HG03025 (cell line): ENCODE data around the gene COPS7A.
A peak's percentile ranks its signal among the peaks of the same experiment; 100 is the strongest.

ENCODE experiments used
- ATAC-seq: cut with Tn5 transposase; IDR thresholded peaks from one replicate; pipeline ENCODE4 v1.9.1; 2021; ENCODE audit warnings: mild to moderate bottlenecking, moderate library complexity; ENCODE audit not compliant: unreplicated experiment, low FRiP score

Gene COPS7A, protein sequence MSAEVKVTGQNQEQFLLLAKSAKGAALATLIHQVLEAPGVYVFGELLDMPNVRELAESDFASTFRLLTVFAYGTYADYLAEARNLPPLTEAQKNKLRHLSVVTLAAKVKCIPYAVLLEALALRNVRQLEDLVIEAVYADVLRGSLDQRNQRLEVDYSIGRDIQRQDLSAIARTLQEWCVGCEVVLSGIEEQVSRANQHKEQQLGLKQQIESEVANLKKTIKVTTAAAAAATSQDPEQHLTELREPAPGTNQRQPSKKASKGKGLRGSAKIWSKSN

DNA sequence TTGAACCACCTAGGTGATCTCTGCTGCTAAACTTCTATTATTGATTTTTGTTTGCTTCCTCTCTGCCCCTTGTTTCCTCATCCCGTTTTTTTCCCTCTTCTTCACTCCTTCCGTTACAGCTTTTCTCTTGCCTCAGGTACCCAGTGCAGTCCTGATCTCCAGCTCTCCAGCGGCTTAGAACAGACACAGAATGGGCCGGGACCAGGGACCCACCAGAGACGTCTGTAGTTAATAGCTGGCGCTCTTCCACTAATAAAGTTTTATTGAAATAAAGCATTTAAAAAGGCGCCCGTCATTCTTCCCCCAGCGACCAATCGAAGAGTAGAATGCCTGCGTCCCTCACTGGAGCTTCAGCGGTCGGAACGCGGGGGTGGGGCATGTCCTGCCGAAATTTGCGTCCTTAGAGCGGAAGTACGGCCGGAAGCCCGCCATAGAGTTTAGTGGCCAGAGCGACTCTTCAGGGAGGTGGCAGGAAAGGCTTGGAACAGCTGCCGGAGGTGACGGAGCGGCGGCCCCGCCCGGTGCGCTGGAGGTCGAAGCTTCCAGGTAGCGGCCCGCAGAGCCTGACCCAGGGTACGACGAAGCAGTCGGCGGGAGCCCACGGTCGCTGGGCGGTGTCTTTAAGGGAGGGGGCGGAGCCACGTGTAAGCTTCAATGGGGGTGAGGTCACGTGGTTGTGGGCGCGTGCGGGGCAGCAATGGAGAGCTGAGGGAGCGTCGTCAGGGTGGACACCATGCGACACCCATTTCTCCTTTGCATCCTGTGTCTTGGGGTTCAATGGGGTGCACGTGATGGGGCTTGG, at the start of gene COPS7A:
Gene COPS7A (plus strand): TSS at position 440 of the 802 bp plus-strand sequence. CDS start 611 bp downstream, outside the sequence.
- ATAC-seq = peak; percentile 93

DNA sequence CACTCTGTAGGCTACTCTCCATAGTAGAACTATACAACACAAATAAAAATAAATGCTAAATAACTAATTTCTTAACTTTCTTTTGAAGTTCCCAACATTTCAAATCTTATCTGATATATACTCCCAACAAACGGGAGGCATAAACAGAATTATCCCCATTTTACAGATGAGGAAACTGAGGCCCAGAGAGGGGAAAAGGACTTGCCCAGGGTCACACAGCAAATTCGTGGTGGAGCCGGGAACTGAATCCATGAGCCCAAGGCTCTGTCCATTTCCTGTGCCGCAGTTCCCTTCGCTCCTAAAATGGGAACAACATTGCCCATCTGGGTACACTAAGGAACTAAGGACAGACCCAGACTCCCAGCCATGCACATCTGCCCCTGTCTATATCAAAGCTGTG, 46.9 kb upstream of the COPS7A start:
- no peak for ATAC-seq

DNA sequence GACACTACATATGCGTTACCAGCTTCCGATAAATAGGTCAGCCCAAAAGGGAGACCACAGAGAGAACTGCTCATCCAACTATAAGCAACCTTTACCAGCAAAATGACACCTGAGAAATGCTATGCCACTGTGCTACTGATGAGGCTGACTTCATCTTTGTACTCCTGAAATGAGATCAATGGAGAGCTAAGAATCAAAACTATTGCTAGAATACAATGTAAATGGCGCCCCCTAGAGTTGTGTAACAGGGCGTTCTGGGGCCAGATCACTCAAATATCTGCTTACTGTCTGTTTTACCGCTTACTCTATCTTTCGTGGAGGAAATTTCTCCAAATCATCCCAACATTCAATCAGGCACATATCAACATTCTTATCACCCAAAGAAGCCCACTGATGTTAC, 39.2 kb upstream of the COPS7A start:
- no peak for ATAC-seq

DNA sequence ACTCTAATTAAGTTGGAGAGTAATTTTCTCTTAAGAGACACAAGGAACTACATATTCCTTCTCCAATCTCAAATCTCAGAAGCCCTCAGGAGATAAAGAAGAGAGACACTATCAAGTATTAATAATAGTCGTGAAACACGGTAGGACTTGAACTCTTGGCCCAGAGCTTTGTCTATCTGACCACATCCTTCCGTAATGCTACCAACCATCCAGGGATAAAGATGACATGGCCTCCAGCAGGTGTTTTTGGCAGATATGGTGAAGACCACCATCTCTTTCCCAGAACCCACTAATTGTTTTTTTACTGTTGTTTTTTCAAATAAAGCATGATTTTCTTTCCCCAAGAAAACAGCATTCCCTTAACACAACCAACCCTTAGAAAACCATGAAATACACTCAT, 38.0 kb upstream of the COPS7A start:
- ATAC-seq = no peak

DNA sequence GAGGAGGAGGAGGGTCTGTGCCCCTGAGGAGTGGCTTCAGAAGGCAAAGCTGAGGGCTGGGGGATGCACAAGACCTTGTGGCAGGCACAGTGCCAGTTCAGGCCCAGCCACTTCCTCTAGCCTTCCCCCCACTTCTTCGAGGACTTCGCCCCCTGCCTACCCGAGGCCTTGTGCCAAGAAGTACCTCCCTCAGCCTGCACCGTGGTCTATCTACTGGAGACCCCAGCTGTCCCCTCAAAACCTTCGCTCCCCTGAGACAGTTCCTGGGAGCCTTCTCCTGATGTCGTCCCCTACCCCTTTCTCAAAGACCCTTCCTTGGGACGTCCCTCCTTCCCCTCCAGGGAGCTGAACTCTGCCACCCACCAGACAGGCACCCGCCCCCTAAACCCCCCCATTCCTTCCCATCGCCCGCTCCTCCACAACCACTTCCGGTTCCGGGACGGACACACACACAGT, 35.3 kb upstream of the COPS7A start:
- peak; percentile 1 for ATAC-seq

DNA sequence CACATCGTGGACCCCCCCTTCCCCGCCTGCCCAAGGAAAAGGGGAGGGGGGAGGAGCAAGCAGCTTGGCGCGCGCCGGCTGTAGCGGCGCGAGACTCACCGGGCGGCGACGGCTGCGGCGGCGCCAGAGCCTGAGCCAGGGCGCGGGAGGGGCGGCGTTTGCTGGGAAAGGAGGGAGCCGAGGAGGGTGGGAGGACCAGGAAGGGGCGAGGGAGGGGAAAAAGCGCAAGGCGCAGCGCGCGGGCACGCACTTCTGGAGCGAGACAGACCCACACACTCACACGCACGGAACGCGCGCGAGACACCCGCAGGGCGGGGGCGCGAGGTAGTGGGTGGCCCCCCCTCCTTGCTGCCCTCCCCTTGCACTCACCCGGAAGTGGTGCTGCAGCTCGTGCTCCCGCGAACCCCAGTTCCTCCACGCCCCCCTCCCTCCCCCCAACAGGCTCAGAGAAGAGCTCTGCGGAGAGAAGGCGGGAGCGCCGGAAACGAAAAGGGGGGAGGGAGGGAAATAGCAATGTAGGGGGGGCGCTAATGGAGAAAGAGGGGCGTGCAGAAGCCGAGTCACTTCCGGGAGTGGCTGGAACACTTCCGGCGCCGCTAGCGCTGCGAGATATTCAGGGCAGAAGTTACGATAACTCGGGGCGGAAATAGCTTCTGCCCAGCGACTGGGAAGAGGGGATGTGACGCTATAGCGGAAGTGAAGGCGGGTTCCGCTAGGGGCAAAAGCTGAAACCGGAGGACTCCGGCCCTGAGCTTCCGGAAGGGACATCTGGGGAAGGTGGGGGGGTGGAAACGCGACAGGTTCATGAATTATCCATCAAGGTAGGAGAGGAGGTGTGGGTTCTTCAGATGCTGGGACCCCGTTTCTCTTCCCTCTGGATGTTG, 34.6 kb upstream of the COPS7A start, which contains the start of gene ZNF384:
Gene ZNF384 (minus strand): TSS at position 377 of the 884 bp plus-strand sequence. CDS start 9,855 bp downstream, outside the sequence.
- peak; percentile 88 for ATAC-seq

DNA sequence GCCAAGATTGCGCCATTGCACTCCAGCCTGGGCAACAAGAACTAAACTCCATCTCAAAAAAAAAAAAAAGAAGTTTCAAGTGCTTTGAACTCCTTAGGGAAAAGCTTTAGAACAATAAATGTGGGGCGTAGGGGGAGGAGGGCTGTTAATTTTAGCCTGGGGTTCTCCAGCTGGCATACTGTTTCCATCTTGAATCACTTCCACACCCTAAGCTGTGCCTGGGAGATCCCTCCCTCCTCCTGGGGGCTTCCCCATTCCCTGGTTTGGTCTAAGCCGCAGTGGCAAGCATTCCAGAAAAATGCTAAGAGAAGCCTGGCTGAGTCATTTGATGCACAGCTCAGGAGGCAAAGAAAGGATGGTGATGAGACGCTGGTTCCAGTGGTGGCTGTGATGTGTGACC, 32.4 kb upstream of the COPS7A start:
- ATAC-seq = no peak

DNA sequence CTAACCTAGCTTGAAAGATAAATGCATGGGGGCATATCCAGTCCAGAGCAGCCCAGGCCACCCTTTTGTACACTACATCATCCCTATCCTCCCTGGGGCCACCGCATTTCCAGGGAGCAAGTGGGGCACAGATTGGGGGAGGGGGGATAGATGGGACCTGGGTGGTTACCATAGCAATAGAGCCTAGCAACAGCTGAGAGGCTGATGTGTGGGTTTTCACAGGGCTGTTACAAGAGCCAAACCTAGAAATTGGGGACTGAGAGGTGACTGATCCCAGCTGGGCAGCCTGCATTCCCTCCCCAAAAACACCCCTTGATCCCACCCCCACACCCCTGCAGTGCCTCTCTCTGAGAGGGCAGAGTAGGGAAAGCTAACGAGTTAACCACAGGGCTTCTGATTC, 31.0 kb upstream of the COPS7A start:
- no peak for ATAC-seq

DNA sequence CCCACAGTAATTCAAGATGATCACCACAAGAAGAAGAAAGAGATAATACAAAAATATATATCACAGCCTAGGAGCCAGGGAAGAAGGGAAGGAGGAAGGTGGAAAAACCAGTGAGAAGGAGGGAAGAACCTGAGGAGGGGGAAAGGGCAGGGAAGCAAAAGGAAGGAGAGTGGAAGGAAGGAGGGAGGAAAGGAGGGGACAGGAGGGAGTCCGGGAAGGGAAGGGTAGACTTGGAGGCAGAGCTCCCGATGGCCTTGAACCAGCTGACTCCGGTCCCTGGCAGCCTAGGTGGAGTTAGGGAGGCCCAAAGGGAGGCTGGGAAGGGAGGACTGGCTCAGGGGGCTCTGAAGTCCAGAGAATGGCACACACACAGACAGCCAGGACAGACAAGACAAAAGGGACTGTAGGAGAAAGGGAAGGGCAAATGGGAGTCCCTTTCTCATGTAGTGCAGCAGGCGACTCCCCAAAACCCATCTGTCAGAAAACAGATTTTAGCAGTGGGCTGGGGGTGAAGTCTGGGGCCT, 30.0 kb upstream of the COPS7A start:
- no peak for ATAC-seq

DNA sequence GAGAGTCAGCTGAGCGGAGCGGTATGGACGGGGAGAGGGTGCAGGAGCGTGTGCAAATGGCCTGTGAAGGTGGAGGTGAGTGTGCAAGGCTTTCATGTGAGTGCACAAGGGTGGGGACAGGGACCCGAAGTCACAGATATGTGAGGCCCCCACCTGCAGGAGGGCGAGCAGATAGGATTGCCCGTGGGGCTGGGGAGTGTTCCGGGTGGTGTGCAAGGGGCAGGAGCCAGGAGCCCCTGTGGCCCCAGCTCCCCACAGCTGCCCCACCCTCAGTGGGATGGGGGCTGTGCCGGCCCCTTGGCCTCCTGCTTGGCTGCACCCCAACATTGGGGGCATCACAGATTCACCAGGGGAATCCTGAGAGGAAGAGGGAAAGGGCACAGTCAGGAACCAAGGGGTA, 29.1 kb upstream of the COPS7A start:
- no peak for ATAC-seq

DNA sequence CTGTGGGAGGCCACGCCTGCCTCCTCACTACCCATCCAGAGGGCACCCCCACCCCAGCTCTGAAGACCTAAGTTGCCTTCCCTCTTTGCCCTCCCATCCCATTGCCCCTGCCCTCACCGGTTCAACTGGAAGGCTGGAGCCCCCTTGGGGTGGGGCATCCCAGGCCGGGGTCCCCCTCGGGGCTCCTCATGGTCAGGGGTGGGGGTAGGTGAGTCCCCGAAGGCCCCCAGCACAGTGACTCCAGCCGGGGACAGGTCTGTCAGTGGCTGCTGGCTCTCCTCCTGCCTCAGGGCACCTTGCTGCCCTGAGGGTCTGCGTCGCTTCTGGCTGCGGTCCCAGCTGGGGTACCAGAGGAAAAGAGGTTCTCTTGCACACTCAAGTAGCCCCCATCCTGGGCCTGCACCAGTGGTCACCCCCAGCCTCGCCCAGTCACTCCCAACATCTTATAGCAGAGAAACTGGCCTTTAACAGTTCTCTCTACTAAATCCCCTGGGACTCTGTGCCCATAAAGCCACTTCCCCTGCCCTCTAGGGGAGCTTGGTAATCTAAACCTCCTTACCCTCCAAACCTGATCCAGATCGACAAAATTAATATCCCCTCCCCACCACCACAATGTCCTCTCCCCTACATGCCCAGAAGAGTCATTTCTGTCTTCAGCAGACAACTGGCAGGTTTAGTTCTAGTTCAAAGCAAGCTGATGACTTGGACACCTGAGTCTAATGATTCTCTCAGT, 28.4 kb upstream of the COPS7A start:
- ATAC-seq = no peak

DNA sequence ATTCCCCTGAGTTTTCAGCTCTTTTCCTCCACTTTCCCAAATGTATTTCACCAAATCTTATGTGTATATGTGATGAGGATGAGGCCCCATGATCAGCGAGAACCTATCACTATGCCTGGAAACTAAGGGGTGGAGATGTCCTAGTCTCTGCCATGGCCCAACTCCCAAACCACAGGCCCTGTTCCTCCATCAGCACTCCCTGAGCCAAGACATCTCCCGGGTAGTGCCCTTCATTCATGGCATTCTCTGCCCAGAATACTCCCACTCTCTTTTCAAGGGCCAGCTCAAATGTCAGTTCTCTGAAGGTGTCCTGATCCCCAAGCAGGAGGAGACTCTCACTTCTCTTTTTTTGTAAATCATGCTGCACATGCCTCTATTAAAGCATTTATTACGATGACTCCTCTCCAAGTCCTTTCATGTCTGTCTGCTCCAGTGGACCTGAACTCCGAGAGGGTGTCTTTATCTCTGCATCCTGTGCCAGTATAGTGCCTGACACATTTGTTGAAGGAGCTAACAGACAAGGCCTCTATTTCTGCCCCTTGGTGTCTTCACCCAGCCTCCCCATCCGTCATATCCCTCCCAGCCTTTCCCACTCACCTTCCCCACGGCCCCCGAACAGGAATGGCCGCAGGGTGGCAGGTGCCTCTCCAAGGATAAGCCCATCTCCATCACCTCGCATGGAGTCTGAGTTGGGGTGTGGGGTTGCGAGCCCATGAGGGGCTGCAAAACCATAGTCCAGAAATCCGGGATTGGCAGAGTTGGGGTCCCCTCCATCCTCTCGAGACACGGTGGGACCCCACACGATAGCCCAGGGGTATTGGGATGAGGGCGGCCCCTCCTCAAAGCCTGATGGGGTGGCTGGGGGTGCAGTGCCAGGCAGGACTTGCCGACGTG, 26.9 kb upstream of the COPS7A start:
- ATAC-seq = no peak

DNA sequence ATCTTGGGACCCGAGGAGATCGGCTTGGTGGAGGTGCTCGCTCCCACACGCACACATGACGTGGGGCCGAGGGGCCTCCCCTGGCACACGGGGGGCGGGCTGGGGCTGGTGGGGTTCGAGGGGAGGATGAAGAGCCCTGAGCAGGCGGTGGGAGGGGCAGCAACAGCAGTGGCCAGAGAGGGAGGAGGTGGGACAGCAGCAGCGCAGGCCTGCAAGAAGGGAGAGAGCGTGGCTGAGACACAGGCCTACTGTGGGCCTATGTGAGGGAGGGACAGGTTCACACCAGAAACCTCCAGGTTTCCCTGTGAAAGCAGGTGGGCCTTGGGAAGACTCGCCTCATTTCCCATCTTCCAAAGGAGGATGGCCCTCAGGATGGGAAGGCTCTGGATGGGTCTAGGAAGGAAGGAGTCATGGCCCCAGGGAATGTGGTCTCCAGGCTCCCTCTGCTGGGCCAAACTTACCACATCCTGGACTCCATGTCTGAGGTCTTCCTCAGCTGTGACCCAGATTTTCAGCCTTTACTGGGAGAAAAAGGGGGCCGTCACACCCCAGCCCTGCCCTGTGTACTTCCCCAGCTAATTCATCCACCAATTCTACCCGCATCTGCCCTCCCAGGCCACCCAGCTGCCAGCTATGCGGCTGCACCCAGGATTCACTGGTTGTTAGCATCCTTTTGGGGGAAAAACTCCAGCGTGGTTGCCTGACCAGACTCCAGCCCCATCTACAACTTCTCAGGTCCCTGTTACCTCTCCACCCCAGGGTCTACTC, 26.1 kb upstream of the COPS7A start:
- ATAC-seq = no peak

DNA sequence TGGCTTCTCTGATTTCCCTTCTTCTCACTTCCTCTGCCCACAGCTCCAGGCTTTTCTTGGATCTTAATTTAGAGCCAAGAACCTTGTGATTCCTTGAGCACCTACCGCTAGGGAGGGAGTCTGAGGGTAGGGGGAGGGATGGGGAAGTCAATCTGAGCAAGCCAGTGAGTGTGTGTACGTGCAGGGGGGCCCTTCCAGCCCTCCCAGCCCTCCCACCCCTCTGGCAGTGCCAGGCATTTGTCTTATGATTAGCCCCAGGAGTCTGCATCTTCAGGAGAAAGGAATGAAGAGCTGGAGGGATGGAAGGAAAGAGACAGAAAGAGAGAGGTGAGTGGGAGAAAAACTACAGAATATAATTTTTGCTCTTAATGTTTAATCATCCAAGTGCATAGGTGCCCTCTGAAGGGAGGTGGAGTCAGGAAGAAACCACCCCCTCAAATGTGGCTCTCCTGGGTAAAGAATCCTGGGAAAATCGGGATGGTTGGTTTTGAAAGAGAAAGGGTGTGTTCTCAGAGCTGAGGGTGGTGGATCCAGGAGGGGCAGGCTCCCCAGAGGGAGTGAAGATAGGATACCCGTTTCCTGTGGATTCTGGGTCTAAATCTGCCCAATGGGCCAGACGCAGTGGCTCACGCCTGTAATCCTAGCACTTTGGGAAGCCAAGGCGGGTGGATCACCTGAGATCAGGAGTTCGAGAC, 25.3 kb upstream of the COPS7A start:
- no peak for ATAC-seq

DNA sequence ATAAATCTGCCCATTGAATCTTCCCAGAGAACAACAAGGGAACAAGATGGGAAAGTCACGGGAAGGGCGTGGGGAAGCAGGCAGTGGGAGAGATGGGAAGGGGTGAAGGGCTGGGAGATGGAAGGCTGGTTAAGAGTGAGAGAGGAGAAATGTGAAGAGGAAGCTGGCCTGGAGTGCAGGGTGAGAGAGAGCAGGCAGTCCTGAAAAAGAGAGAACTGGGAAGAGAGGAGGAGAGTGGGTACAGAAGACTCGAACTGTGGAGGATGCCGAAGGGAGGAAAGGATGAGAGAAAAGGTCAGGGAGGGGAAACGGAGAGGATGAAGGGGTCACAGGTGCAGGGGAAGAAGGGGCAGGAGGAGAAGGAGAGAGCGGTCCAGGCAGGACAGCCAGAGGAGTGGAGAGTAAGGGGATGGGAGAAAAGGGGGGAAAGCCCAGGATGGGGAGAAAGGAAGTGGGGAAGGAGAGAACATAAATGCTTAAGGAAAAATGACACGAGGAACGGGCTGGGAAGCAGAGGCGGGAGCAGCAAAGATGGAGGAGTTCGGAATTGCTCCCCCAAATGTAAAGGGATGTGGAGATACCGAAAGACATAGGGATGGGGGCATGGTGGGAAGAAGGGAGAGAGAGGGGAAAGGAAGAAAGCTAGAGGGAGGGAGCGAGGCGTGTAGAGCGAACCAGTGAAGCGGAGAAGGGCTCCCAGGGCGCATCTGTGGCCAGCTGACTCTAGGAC, 24.4 kb upstream of the COPS7A start:
- ATAC-seq = no peak

DNA sequence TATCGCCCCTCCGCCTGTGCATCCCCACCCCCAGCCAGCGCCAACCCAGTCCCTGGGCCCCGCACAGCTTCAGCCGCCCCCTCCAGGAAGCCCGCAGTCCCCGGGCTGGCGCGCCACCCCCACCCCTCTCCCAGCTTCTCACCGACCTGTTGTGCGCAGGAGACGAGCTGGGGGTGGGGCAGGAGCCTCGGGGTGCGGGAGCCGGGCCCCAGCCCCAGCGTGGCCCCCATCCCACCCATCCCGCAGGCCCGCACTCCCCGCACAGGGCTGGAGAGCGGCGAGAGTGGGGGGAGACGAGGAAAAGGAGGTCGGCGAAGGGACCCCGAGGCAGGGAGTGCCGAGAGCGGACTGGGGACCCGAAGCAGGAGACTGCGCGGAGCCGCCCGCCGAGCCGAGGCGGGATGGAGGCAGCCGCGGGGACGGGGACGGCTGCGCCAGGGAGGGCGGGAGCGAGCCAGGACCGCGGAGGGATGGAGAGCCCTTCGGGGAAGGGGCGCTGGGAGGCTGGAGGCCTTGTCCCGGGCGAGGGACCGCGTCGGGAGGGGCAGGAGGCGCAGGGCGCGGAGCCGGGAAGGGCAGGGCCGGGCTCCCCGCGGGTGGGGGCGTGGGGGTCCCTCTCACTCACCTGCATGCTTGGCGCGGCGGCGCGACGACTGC, 23.7 kb upstream of the COPS7A start:
- ATAC-seq = no peak
